GM18526 (cell line): ENCODE data around the gene MALL.

Source experiments
- POLR2A ChIP-seq: IDR thresholded peaks from 3 replicates; pipeline ENCODE4 v1.6.1; 2011; ENCODE audit not compliant: insufficient read length; ENCODE audit errors: extremely low read depth

The MALL gene

DNA sequence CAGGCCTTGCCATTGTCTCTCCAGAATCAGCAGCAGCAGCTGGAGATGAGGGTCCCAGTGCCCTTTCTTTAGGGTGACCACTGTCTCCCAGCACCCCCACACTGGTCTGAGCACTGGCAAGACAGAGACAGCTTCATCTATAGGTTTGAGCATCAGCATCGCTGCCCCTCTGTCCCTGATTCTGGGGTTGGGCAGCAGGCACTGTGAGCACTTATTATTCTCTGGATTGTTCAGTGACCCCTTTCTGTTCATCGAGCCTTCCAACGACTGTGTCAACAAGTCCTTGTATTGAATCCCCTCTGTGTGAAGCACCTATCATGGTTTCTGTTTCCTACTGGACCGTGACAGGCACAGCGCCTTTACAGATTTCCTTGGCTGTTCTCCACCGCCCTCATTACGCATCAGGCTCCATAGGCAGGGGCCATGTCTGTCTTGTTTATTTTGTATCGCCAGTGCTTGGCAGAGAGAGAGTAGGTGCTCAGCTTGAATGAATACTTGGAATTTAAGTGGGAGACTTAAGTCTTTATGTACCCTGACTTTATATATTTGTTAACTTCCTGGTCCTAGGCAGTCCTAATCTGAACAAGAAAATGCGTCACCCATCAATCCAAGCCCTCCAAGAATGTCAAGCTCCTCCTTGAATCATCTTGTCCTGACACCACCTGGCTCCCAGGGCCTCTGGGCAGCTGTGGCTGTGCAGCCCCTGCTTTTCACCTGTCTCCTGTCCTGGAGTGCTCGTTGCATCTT, 11.4 kb downstream of the MALL start:
- no peak for TF ChIP-seq POLR2A

DNA sequence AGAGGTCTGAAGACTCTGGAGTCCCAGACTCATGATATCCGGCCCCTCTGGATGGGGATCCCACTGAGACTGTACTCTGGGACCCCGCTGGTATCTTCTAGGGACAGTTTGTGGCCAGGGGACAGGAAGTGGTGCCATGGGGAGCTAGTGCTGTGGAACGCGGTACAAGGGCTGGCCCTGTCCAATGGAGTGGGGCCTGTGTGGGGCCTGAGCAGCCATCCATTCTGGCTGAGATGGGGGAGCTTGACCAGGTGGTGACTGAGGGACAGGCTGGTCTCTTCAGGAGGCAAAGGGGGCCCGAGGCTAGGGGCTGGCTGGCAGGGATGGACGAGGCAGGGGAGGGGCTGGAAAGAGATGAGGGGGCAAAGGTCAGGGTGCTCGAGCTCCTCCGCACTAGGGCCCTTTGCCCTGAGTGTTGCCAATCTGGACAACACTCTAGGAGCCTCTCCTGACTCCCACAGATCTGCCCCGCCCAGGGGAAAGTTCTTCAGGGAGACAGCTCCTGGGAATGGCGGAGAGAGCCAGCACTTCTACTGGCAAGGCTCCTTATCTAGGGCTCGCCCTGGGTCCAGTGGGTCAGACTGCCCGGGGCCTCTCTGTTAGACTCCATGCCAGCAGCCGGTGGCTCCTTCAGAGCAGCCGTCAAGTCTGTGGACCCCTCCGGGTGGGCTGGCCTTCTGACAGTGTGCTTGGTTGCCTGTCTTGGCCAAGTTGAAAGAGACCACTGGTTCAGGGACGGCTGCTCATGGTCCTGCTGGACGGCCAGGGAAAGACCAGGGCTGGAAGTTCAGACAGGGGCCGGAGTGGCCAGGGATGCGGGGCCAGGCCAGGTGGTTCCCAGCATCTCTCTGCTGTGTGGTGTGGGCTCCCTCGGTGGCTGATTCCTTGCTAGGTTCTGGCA, 12.3 kb downstream of the MALL start:
- no peak for TF ChIP-seq POLR2A

DNA sequence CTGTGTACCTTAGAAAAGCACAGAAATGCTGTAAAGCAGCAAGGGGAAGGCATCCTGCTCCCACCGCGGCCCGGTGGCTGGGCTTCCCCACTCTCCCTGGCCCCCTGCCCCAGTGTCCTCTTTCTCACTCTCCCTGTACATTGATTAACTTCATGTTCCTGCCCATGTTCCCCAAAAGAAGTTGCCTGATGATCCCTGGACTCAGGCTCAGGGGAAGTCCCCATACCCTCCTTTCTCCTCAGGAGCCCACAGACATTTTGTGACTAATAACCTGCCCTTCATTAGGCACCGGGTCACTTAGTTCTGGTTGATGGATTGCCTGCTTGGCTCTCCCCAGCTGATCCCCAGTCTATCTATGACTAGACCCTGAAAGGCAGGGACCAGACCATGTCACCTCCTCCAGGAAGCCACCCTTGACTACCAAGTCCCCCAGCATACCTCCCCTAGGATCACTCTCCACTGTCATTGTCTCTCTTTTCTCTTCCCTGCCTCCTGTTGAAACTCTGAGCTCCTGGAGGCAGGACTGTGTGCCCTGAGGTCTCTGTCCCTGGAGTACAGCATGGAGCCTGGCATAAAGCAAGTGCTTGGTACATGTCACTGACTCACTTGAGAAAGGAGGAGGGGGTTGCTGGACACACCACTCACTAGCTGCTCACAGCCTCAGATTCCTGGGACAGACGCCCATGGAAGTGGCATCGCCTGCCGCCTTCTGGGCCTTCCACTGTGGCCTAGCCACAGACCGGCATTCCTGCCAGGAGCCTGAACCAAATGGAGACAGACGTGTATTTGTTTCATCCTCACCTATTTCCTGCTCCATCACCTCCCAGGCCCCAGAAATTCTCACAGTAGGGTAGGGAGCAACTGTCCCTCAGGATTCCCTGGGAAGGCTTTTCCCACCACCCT, 13.5 kb downstream of the MALL start:
- no peak for TF ChIP-seq POLR2A

DNA sequence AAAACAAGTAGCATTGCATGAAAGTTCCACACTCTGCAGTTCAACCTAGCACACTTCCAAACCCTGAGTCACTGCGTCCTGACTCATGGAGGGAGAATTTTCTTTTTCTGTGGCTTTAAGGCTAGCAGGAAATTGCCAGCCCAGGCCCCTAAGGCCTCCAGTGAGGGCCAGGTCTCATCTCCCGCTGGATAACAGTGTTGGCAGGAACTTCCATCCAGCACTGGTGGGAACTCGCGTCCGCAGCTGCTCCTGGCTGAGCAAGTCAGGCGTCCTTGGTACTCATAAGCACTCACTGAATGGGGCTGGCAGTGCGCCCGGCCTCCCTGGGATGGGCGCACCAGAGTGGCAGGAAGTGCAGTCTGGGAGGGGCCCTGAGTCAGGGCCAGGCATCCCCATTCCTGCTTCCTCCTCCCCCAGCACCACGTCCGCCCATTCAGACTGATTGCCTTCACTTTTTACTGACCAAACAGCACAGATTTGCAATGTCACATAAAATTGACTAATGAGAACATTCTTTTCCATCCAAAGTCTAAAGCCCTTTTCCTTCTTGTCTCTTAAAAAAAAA, 14.3 kb downstream of the MALL start:
- TF ChIP-seq POLR2A: no peak

DNA sequence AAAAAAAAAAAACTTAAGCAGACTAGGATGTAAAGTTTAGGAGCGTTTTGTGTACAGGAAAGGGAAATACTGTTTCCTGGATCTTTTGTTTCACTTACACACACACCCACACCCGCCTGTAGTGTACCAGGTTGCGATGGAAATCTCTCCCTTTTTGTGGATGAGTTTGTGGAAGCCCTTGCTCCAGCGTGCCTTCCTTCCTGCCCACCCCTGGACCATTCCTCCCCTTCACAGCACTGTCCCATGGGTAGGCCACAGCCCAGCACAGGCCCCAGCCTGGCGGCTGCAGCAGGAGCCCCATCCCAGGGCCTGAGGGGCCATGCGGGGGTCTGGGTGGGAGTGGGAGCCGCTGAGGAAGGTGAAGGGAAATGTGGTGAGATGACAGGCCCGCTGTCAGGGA, 15.1 kb downstream of the MALL start:
- no peak for TF ChIP-seq POLR2A

DNA sequence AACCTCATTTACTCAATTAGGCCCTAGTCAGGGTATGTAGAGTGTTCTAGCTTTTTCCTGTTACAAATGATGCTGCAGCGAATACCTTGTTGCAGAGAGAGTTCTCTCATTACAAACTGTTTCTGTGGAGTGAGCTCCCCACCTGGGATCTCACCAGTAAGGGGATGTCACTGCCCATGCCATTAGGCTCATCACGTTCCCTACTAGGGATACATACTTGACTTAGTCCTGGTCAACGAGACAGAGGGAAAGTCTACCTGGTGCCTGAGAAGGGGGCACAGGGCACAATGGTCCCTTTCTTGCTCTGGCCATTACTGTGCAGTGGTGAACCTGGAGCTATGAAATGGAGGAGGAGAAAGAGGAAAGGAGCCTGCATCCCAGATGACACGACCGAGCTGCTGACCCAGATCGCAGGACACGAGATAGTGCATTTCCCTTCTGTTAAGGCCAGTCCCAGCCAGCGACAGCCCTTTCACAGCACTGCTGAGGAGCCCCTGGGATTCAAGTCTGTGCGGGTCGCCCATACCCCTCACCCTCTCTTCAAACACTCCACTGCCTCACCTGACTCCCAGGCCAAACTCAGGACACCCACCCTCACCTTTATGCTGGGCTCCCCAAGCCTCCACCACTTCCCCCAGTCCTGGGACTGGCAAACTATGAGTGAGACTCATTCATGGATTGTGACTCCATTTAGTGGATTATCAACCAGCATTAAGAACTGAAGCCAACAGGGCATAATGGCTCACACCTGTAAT, 16.0 kb downstream of the MALL start:
- TF ChIP-seq POLR2A: no peak

DNA sequence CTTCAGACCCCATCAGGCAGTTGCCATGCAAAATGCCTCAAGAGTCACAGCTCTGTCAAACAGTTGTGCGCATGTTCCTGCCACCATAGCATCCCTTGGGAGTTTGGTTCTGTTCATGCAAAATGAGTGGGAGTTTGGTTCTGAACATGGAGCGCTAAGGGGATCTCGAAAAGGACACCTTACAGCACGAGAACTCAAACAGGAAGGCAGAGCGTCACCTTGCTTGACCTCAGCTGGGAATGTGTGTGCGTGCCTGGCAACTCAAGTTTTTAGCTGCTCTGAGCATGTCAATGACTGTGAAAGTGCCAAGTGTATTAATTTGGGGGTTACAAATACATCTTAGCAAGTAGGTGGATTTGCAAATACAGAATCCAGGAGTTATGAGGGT, 16.6 kb downstream of the MALL start:
- TF ChIP-seq POLR2A: no peak

DNA sequence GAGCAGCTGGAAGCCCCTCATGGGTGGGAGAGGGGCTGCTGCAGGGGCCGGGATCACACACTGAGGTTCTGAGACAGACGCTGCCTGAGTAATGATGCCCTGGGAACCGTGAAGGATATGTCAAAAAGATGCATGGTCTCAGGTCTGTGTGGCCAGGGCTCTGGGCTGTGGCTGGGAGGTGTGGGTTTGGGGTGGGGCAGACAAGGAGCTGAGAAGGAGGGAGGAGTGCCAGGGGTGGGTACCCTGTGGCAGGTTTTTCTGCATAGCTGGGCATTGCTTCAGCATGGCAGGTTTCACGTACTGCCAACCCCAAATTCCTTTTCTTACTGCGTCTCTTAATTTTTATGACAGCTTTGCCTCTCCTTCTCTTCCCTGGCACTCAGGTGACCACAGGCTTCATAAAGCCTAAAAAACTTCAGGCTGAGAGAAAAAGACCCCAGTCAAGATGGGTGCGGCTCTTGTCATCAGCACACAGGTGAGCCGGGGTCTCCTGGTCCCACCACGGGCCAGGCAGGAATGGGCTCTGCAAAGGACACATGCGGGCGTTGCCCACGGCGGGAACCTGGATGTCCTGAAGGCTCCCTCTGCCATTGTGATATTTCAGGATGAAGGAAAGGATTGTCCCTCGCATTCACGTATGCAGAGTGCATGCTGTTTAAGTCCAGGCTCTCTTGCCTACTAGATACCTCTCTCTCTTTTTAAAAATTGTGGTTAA, 18.0 kb downstream of the MALL start:
- no peak for TF ChIP-seq POLR2A

DNA sequence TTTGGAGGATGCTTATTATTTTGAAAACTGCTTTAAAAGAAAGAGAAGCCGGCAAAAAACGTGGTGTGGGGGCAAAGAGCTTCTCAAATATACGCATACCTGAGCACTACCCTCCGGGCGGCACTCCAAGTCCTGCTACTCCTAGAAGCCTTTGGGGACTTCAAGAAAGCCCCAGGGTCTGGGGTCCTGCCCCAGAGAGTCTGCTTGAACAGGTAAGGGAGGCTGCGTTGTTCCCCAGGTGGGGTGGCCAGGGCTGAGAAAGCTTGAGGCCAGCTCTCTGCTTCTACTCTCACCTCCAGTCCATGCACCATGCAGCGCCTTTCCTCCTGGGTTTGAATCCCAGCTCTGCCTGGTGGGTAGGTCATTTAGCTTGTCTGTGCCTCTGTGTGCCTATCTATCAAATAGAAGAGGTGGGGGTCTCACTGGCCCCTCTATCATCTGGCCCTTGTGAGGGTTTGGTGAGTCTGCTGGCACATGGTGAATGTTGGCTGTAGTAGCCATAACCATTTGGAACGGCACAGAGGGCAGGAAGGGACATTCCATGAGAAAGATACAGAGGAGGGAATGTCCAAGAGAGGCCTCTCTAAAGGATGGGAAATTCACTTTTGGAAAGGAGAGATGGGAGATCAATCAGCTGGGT, 19.5 kb downstream of the MALL start:
- no peak for TF ChIP-seq POLR2A
